Muscle layer of colon (tissue), 2 donors: ENCODE data around the gene RIN1.
"Not testable (repeated sequence)": the region's sequence is repeated elsewhere in the genome, so short reads cannot be mapped to it uniquely, and the experiment has no call there.

Source experiments
- H3K27ac ChIP-seq: one replicate; pipeline ENCODE4 v1.7.0; 2013; ENCODE audit warnings: low read depth, mild to moderate bottlenecking, low read length, moderate library complexity
- H3K27me3 ChIP-seq, 2 donors: one replicate each; pipeline ENCODE4 v1.7.0; 2013; ENCODE audit warnings: low read length in 2 of 2, mild to moderate bottlenecking in 2 of 2; ENCODE audit not compliant: insufficient read depth in 2 of 2, control insufficient read depth in 1 of 2
- H3K36me3 ChIP-seq: one replicate; pipeline ENCODE4 v1.7.0; 2013; ENCODE audit warnings: mild to moderate bottlenecking, low read length; ENCODE audit not compliant: insufficient read depth
- H3K4me1 ChIP-seq: one replicate; pipeline ENCODE4 v1.7.0; 2013; ENCODE audit warnings: mild to moderate bottlenecking, low read length; ENCODE audit not compliant: insufficient read depth
- H3K4me3 ChIP-seq, 2 donors: one replicate each; pipeline ENCODE4 v1.7.0; 2013; ENCODE audit warnings: low read length in 2 of 2, low read depth in 1 of 2, mild to moderate bottlenecking in 1 of 2, moderate library complexity in 1 of 2
- H3K9ac ChIP-seq: one replicate; pipeline ENCODE4 v1.7.0; 2013; ENCODE audit warnings: low read length
- H3K9me3 ChIP-seq: one replicate; pipeline ENCODE4 v1.7.0; 2013; ENCODE audit warnings: mild to moderate bottlenecking, low read length
- donor health status: abdominal sarcoma.
- donor health status: Adenocarcinoma of cecum.

Gene RIN1, protein sequence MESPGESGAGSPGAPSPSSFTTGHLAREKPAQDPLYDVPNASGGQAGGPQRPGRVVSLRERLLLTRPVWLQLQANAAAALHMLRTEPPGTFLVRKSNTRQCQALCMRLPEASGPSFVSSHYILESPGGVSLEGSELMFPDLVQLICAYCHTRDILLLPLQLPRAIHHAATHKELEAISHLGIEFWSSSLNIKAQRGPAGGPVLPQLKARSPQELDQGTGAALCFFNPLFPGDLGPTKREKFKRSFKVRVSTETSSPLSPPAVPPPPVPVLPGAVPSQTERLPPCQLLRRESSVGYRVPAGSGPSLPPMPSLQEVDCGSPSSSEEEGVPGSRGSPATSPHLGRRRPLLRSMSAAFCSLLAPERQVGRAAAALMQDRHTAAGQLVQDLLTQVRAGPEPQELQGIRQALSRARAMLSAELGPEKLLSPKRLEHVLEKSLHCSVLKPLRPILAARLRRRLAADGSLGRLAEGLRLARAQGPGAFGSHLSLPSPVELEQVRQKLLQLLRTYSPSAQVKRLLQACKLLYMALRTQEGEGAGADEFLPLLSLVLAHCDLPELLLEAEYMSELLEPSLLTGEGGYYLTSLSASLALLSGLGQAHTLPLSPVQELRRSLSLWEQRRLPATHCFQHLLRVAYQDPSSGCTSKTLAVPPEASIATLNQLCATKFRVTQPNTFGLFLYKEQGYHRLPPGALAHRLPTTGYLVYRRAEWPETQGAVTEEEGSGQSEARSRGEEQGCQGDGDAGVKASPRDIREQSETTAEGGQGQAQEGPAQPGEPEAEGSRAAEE

DNA sequence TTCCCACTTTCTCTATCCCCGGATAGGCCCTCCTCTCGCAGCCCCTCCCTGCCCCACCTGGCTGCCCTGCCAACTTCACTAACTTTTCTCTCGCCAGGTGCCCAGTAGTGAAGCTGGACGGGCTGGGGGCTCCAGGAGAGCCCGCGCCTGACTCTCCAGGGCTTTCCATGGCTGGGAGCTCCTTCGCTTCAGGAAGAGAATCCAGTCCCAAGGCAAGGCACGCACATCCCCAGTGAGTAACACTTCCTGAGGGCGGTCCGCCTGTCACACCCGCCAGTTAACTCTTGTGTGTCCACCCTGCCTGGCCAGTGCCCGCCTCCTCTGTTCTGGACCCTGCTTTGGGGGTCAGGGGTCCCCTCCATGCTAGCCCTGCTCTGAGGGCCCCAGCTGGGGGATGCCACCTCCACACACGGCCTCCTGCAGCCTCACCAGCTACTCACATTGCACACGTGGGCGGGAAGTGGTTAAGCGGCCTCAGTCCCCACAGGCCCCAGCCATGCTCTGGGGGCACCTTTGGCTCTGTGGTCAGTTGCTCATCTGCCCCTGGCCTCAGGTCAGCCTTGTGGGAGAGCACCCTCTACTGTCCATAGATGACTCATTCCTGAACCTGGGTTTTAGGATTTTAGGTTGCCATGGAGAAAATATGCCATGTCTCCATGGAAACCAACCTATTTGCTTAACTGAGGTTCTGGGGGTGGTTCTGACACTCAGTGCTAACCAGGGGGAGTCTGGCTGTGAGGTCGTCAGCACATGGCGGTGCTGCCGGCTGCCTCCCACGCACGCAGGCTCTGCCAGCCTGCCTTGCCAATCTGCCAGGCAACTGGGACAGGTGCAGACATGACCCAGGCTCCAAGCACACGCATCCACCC lies at the start of gene RIN1:
Gene RIN1 (minus strand): TSS at position 201 of the 869 bp plus-strand sequence. CDS start 32 bp downstream, at position 169.
- Histone ChIP-seq H3K4me3 (peak within 1 kb of the TSS; percentile 43 to 63), H3K9ac (peak within 1 kb of the TSS; percentile 25), H3K27me3 (peaks cover 0 to 8% of the 10 kb centered on the region in 2 donors), H3K27ac (no peak within 1 kb of the TSS), H3K4me1 (peaks cover 10% of the 10 kb centered on the region), H3K9me3 (no peaks in the 10 kb centered on the region), H3K36me3 (peaks cover 36% of the 10 kb centered on the region)

DNA sequence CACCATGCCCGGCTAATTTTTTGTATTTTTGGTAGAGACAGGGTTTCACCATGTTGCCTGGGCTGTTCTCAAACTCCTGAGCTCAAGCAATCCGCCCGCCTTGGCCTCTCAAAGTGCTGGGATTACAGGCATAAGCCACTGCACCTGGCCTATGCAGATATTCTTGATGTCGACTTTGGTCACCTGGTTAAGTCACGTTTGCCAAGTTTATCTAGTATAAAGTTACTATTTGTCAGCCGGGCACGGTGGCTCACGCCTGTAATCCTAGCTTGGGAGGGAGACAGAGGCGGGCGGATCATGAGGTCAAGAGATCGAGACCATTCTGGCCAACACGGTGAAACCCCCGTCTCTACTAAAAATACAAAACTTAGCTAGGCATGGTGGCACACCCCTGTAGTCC lies 48.1 kb upstream of the RIN1 start:
- H3K4me1 ChIP-seq, H3K27ac ChIP-seq, H3K36me3 ChIP-seq, H3K9ac ChIP-seq, H3K27me3 ChIP-seq, H3K4me3 ChIP-seq, H3K9me3 ChIP-seq: not testable (repeated sequence)

DNA sequence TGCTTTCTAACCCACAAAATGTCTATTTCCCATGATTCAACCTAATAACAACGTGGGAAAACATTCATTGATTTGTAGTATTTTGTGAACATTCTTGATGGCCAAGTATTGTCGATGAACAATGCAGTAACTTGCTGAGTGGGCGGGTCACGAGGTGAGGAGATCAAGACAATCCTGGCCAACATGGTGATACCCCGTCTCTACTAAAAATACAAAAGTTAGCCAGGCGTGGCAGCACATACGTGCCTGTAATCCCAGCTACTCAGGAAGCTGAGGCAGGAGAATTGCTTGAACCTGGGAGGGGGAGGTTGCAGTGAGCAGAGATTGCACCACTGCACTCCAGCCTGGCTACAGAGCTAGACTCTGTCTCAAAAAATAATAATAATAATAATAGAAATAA lies 44.0 kb upstream of the RIN1 start:
- H3K4me1 ChIP-seq, H3K4me3 ChIP-seq, H3K9ac ChIP-seq, H3K27ac ChIP-seq, H3K27me3 ChIP-seq, H3K9me3 ChIP-seq, H3K36me3 ChIP-seq: not testable (repeated sequence)

DNA sequence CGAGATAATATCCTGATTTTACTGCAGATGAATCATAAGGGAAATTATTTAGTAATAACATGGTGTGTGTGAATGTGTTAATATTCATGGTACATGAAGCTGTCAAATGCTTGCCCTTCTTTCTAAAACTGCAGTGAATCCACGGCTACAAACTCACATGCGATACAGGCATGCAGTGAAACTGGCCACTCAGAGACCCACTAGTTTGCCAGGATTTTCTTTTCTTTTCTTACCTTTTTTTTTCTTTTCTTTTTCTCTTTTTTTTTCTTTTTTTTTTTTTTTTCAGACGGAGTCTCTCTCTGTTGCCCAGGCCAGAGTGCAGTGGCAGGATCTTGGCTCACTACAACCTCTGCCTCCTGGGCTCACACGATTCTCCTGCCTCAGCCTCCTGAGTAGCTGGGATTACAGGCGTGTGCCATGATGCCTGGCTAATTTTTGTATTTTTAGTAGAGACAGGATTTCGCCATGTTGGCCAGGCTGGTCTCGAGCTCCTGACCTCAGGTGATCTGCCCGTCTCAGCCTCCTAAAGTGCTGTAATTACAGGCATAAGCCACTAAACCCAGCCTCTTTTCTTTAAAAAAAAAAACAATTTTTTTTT lies 37.6 kb upstream of the RIN1 start:
- H3K9me3 ChIP-seq, H3K27ac ChIP-seq, H3K4me1 ChIP-seq, H3K9ac ChIP-seq, H3K36me3 ChIP-seq, H3K4me3 ChIP-seq: not testable (repeated sequence)
- peaks cover 18 to 41% of the 10 kb centered on the region in 2 donors for H3K27me3 ChIP-seq

DNA sequence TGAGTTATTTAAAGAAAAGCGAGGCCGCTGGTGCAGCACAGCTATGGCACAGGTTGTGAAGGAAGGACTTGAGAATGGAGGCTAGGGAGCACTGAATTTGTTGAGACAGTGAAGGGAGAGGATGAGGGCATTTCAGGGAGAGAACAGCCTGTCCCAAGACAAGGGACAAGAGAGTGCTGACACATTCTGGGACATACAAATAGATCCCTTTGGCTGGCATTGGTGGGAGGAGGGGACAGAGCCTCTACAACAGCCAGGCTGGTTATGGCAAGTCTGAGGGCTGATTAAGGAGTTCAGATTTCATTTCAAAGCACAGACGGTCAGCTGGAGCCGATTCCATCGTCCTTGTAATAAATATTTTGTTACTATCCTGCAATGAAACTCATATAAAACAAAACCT lies 37.0 kb upstream of the RIN1 start:
- H3K9me3 ChIP-seq, result no peaks in the 10 kb centered on the region
- H3K27me3 ChIP-seq, result peaks cover 18 to 44% of the 10 kb centered on the region in 2 donors
- no peaks in the 10 kb centered on the region for H3K36me3 ChIP-seq
- no peak overlapping the region for H3K9ac ChIP-seq
- H3K27ac ChIP-seq, result no peak overlapping the region
- H3K4me1 ChIP-seq, result peaks cover 6% of the 10 kb centered on the region
- H3K4me3 ChIP-seq, result no peak overlapping the region

DNA sequence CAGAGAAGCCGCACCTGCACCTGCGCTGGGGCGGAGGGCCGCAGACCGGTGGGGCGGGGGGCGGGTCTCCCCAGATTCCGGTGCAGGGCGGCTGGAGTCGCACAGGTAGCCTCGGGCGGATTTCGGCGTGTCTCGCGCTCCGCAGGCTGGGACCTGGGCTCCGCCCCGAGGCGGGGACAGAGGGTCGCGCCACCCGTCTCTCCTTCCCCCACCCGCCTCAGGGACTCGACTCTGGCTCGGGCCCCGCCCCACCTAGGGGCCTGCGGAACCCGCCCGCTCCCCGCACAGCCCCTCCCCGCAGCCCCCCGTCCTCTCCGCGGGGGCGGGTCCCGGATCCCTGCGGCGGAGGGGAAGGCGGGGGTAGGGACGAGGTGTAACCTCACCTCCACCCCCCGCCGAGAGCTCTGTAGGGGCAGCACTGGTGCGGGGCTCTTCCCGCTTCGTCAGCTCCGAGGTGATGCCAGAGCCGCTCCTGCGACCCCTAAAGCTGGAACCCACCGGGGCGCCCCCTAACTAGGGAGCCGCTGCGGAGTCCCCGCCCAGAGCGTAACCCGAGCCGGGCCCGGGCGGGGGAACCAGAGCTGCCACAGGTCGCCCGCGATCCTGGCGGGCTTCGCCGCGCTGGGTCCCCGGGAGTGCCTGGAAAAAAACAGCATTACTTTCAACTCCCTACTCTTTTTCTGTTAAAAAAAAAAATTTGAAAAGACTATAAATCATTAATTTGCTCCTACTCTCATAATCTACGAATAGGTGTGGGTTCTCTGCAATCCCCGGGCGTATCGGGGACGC lies 35.6 kb upstream of the RIN1 start, which contains the start of gene SLC29A2:
Gene SLC29A2 (minus strand): TSS at position 134 of the 789 bp plus-strand sequence. CDS start 169 bp downstream, outside the sequence.
- Histone ChIP-seq H3K27ac (no peak within 1 kb of the TSS), H3K9me3 (no peaks in the 10 kb centered on the region), H3K4me1 (peaks cover 6% of the 10 kb centered on the region), H3K36me3 (no peaks in the 10 kb centered on the region), H3K4me3 (peak within 1 kb of the TSS; percentile 40 to 45), H3K27me3 (peaks cover 18 to 46% of the 10 kb centered on the region in 2 donors), H3K9ac (no peak within 1 kb of the TSS)

DNA sequence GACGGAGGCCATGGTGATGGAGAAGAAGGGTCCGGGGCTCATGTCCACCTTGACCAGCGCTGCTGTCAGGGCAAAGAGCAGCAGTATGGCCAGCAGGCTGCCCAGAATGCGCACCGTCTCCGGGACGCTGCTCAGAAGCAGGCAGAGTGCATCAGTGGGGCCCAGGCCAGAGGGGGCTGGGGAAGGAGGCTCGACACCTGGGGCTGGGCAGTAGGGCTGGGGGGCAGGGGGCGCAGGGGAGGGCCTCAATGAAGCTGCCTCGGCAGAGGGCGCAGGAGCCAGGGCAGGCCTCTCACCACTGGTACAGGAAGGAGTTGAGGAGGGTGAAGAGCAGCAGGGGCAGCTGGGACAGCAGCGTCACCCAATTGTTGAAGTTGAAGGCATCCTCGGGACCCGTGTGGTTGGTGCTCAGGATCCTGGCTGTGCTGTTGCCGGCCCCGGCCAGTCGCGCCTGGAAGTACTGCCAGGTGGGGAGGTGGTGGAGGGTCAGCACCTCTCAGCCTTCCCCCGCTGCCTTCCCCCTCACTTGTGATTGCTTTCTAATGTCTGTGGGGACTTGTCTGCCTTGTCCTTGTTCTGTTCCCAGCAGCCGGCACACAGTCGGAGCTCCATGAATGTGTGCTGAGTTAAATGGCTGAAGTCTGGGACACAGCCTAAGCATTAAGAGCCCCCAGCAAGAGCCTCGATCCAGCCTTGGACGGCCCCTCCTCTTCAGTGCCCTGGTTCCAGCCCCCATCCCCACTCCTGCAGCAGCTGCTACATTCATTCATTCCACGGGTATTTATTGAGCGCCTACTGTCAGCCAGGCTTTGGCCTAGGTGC lies 33.0 kb upstream of the RIN1 start:
- H3K27me3 ChIP-seq, result peaks cover 18 to 45% of the 10 kb centered on the region in 2 donors
- no peaks in the 10 kb centered on the region for H3K36me3 ChIP-seq
- H3K9ac ChIP-seq, result no peak overlapping the region
- H3K27ac ChIP-seq, result no peak overlapping the region
- no peaks in the 10 kb centered on the region for H3K9me3 ChIP-seq
- H3K4me1 ChIP-seq, result peaks cover 6% of the 10 kb centered on the region
- no peak overlapping the region for H3K4me3 ChIP-seq

DNA sequence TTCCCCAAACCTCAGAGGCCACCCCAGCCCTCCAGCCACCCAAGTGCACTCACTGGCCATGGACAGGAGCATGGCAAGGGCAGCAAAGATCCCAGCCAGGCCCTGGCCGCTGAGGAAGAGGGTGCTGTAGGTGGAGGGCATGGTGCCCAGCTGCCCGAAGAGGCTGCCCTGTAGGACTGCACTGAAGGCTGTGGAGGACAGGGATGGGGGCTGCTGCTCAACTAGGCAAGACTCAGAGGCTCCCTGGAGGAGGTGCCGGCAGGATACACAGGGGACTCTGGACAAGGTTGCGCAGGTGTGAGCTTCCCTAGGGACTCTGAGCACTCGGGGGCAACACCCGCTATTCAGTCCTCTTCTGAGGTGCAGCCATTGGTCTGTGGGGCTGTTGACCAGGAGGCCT lies 32.2 kb upstream of the RIN1 start:
- H3K9ac ChIP-seq, result no peak overlapping the region
- H3K4me1 ChIP-seq, result peaks cover 6% of the 10 kb centered on the region

DNA sequence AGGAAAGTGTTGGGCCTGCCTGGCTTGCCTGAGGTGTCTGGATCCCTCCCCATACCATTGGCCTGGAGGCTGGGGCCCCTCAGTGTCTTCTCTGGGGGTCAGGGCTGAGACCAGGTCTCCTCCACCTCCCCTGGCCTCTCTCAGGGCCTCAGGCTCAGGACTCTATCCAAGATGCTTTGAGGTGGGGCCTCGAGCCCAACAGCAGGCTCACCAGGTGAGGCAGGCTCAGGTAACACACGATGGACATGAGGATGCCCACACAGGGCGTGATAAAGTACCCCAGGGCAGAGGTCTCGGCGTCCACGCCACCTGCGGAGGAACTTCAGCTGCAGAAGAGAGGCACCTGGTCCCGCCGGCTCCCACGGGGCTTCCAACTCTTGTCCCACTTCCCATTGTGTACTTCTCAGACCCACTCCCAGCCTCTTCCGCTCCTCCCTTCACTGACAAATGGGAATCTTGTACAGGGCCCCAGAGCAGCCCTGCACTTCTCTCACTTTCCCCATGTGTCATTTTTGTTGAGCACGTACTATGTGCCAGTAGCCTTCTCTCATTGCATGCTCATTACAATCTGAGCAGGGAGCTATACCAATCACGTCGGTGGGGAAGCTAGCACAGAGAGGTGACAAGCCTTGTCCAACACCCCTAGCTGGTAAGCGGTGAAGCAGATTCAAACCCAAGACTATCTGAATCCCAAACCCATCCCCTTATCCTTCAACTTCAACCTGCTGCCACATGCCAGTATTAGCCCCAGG lies 31.5 kb upstream of the RIN1 start:
- Histone ChIP-seq H3K9ac (no peak overlapping the region), H3K4me3 (no peak overlapping the region), H3K27ac (no peak overlapping the region), H3K36me3 (no peaks in the 10 kb centered on the region), H3K4me1 (peaks cover 6% of the 10 kb centered on the region), H3K27me3 (peaks cover 8 to 30% of the 10 kb centered on the region in 2 donors), H3K9me3 (no peaks in the 10 kb centered on the region)

More for the DNA sequence above, 32.2 kb upstream of the RIN1 start:
- Histone ChIP-seq H3K27ac (no peak overlapping the region), H3K27me3 (peaks cover 13 to 37% of the 10 kb centered on the region in 2 donors), H3K4me3 (no peak overlapping the region), H3K36me3 (no peaks in the 10 kb centered on the region), H3K9me3 (no peaks in the 10 kb centered on the region)
